Measurements from ENCODE around the gene ARV1.

- TF ChIP-seq, protein P1, sequence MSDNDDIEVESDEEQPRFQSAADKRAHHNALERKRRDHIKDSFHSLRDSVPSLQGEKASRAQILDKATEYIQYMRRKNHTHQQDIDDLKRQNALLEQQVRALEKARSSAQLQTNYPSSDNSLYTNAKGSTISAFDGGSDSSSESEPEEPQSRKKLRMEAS (IDR thresholded peaks at IDR 0.05; ENCODE audit: low read depth, low read length): no peak
- TF ChIP-seq, protein P2, sequence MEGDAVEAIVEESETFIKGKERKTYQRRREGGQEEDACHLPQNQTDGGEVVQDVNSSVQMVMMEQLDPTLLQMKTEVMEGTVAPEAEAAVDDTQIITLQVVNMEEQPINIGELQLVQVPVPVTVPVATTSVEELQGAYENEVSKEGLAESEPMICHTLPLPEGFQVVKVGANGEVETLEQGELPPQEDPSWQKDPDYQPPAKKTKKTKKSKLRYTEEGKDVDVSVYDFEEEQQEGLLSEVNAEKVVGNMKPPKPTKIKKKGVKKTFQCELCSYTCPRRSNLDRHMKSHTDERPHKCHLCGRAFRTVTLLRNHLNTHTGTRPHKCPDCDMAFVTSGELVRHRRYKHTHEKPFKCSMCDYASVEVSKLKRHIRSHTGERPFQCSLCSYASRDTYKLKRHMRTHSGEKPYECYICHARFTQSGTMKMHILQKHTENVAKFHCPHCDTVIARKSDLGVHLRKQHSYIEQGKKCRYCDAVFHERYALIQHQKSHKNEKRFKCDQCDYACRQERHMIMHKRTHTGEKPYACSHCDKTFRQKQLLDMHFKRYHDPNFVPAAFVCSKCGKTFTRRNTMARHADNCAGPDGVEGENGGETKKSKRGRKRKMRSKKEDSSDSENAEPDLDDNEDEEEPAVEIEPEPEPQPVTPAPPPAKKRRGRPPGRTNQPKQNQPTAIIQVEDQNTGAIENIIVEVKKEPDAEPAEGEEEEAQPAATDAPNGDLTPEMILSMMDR (IDR thresholded peaks at IDR 0.05; ENCODE audit: low read depth, low read length): no peak
- no peak for TF ChIP-seq POLR2A (IDR thresholded peaks at IDR 0.05; ENCODE audit: extremely low read depth, insufficient read length)
Measured at GRCh38 chr1:230979389-230979716, 459 bp downstream of the ARV1 start.
